GM20431 (cell line): Measurements from ENCODE around the gene ERGIC1.
"Not testable (repeated sequence)": the region's sequence is repeated elsewhere in the genome, so short reads cannot be mapped to it uniquely, and the experiment has no call there.

Experiments
- in situ Hi-C: fragments of 300-500 bp; cut with MseI, MboI; formaldehyde crosslinking; loops from one replicate; pipeline ENCODE4 v1.15.0; 2020; ENCODE audit warnings: low sequenced_read_pairs; ENCODE audit not compliant: unreplicated experiment

ERGIC1 gene, protein sequence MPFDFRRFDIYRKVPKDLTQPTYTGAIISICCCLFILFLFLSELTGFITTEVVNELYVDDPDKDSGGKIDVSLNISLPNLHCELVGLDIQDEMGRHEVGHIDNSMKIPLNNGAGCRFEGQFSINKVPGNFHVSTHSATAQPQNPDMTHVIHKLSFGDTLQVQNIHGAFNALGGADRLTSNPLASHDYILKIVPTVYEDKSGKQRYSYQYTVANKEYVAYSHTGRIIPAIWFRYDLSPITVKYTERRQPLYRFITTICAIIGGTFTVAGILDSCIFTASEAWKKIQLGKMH

DNA sequence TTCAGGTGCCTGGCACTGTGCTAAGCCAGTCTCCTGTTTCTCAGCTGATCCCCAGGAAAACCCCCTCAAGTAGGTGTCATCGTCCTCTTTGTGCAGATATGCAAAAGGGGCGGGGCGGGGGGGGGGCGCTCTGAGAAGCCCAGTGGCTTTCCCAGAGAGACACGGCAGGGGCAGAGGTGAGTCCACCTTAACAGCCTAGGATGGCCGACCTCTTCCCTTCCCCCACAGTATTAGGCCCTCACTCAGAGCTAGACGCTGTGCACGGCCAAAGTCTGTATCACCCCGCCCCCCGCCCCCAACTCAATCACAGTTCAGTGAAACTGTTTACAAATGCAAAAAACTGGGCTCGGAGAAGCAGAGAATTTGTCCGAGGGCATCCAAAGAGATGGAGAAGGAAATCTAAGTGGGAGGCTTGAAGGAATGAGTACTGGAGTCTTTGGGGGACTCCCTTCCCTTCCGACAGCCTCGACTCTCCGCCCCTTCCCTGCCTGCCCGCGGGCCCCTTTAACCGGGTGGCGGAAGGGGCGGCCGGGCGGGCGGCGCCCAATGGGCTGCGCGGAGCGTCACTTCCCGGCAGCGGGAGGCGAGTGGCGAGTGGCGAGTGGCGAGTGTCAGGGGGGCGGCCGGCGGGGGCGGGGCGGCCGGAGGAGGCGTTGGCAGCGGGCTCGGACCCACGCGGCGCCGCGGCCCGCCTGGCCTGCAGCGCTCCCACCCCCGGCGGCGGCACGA, at the start of gene ERGIC1:
Gene ERGIC1 (plus strand): TSS at position 566 of the 729 bp plus-strand sequence. CDS start 163 bp downstream, at position 729.
- in situ Hi-C loops: no loop called here

DNA sequence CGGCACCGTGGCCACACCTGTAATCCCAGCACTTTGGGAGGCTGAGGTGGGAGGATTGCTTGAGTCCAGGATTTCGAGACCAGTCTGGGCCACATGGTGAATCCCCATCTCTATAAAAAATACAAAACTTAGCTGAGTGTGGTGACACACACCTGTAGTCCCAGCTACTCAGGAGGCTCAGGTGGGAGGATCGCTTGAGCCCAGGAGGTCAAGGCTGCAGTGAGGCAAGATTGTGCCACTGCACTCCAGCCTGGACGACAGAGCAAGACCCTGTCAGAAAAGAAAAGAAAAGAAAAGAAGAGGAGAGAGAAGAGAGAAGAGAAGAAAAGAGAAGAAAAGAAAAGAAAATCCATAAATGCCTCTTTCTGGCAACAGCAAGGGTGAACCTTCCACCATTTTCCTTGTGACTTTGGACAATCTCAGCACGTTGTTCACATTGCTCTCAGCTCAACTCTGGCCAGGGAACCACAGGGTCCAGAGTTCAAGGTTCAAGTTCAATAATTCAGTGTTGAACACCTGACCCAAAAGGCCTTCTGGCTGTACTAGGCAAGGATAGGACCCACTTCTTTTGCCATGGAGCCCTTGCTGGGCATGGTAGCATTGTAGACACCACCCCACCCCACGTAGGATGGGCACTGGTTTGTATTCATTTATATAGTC, 48.5 kb upstream of the ERGIC1 start:
- in situ Hi-C loops: no loop called here

GRCh38 chr5:172786736-172787462, 47.2 kb upstream of the ERGIC1 start:
- in situ Hi-C loops: no loop called here

GRCh38 chr5:172787538-172787937, 46.5 kb upstream of the ERGIC1 start:
- in situ Hi-C loops: not testable (repeated sequence)

DNA sequence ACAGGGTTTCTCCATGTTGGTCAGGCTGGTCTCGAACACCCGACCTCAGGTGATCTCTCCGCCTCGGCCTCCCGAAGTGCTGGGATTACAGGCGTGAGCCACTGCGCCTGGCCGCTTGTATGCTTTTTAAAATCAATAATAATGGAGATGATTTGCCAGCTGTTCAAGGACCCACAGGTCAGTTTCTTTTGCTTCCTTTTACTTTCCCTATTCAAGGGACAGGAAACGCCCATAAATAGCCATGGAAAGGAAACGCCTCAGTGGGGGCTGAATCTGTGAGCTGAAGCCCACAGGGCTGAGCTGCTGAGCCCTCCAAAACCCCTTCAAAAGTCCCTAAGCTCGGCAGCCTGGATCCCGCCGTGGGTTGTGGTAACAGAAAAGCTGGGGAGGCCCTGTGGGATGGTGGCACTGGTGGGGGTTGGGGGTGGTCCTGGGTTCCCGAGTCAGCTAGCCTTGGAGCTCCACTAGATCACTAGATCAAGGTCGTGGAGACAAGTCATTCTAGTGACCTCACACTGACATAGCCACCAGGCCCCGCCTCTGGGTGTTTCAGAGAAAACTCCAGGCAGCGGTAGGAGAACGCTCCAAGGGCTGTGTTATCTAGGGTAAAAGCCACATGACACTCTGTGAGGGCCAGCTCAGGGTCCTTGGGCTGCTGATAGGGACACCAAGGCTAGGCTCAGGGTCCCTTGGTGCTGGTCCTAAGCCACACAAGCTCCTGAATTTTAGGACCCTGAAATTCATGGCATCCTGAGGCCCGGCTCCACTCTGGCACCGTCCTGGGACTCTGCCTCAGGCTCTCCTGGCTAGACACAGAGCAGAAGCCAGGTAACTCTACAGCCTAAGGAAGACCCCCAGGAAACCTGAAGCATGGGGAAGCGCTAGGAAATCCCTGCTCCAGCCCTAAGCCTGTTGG, 45.0 kb upstream of the ERGIC1 start:
- in situ Hi-C loops: no loop called here

DNA sequence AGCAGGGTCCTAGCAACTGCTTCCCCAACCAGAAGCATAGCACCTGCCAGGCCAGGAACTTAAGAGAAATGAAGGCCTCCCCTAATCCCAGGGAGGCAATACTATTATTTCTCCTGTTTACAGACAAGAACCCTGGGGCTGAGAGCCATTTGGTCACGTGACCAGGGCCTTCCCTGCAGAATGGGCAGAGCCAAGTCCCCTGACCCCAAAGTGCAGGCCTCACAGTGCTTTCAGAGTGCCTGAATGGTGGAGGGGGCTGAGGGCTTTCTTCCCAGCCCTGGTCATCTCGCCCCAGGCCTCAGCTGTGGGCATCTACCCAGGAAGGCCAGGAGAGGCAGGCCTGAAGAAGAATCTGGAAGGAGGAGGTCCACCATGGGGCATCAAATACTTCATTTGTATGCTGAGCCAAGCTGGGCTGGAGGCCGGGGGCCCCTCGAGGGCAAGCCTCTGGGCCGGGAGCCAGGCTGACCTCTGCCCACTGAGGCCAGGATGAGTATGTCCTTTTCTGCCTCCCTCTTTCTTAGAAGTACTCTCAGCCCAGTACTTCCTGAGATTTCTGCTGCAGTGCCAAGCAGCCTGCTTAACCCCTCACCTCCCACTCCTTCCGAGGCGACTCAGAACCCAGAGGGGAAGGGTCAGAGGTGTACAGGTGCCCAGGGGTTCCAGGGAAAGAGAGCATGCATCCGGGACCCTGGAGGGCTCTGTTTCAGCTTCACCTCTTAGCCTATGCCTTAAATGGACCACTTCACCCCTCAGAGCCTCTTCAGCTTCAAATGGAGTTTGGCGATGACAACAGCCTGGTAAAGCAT, 44.2 kb upstream of the ERGIC1 start:
- in situ Hi-C loops: no loop called here

DNA sequence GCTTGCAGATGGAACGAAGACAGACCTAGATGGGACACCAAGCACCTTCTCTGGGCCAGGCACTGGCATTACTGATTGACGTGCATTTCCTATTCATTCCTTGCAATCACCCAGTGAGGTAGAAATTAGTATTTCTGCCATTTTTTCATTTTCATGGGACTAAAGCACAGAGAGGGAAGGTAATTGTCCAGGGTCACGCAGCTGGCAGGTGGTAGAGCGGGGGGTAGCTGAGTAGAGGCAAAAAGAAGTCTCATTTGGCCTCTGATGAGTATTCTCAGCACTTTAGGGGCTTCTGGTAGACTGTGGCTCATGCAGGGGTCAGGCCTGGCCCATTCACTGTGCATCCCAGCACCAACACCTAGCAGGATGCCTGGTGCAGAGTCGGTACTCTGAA, 43.6 kb upstream of the ERGIC1 start:
- in situ Hi-C loops: no loop called here

- in situ Hi-C loops: no loop called here
Measured at GRCh38 chr5:172791286-172791685, 42.8 kb upstream of the ERGIC1 start.

DNA sequence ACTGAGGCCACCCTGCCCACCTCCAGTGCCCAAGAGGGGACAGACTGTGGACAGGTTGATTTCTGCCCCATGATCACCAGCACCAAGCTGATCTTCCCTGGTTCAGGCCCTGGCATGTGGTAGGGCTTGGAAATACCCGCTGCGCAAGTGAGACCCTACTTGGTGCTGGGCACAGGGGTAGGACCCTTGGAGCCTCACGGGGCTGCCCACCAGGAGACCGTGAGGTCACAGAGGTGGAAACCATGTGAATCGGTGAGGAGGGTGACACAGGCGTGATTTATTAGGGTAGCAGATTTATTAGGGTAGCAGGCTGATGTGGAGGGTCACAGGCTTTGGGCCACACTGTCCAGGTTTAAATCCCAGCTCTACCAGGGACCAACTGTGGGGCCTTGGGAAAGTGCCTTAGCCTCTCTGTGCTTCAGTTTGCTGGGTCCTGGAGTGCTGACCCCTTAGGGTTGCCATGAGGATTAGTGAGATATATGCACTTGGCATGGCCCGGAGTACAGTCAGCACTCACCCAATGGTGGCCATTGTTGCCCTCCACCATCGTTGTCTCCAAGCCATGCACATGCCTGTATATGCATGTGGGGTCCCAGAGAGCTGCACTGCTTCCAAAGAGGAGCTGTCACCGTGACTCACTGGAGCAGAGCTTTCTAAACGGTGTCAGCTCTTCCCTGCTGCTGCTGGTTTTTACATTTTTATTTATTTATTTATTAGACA, 42.2 kb upstream of the ERGIC1 start:
- in situ Hi-C loops: no loop called here

GRCh38 chr5:172792701-172793570, 41.1 kb upstream of the ERGIC1 start:
- in situ Hi-C loops: no loop called here

DNA sequence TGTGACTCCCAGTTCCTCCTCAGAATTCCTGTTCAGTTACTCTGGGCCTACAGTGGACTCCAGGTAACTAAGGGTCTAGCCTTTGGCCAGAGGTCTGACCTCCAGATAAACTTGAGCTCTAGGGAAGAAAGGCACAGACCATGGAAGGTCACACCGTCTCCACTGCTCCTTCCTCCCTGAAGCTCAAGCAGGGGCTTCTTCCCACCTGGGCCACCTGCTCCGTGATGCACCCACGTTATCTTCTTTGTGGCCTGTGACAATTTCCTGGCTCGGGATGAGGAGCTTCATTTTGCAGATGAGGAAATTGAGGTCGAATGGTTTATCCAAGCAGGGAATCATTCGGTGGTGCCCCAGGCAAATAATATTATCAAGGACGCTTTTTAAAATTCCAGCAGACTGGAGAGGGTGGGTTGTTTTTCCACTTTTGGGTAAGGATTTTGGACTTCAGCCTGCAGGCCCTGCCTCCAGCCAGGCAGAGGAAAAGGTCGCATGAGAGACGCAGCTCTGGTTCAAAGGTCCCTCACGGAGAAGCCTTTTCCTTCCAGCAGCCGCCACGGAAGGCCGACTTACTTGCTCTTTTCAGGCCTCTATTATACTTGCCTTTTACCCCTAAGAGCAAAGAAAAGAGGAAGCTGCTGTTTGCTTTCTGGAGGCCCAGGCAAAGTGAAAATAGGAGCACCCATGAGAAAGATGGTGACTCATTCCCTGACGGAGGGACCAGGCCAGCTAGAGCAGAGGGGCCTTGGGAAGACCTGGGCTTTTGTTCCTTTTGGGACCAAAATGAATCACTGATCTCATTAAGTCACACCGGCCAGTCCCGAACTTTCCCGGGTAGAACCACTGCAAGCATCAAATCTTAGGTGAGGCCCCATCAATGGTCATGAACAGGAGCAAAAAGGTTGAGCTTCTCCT, 40.2 kb upstream of the ERGIC1 start:
- in situ Hi-C loops: no loop called here

DNA sequence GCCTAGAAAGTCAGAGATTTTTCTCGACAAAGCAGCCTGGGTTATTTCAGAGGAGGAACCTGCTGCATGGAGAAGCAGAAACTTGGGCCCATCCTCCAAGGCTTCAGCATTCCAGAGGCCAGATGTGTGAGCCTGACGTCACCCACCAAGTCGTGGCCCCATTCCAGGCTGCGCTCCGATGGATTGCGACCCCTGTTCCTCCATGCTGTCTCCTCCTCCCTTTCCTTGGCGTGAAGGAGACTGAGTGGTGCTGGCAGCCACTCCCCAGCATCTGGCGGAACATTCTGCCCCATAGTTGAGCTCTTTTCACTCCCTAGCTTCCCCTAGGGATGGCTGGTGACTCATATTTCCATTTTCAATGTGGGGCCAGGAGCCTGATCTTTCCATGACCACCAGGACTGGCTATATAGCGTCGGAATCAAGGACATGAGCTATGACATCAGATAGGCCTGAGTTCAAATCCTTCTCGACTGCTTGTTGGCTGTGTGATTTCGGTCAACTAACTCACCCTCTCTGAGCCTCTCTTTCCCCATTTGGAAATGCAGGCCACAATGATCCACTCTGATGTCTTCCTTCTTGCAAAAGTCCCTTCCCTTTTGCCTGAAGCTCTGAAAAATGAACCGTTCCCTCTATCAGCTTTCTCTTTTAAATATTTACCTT, 38.6 kb upstream of the ERGIC1 start:
- in situ Hi-C loops: no loop called here

GRCh38 chr5:172796306-172796705, 37.7 kb upstream of the ERGIC1 start:
- in situ Hi-C loops: no loop called here

DNA sequence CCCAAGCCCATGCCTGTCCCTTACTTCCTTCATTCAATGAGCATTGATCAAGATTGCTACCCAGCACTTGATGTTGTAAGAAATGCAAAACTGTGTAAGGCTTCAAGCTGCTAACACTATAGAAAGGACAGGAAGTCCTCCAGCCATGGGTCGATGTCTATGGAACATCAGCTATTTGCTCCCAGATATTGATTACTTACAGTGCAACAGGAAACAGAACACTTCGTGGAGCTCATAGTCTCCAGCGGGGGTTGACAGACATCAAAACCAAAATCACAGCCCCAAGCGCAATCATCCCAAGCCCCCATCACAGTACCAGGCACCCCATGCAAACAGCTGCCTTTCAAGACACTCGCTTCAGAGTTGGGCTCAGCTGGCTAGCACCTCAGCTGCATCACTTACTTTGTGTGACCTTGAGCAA, 36.3 kb upstream of the ERGIC1 start:
- in situ Hi-C loops: no loop called here

GRCh38 chr5:172798422-172799215, 35.4 kb upstream of the ERGIC1 start:
- in situ Hi-C loops: no loop called here
